HepG2 (cell line): ENCODE measurements around the gene CROCC. TPM values are rescaled to one million over a fixed set of nuclear protein-coding genes. Genes with fewer than 3 reads are reported as not detected.

Experiments used
- ATAC-seq: fragments of 200-7000 bp; cut with Tn5 transposase; 3 replicates; pipeline ENCODE4 v1.9.1; 2020; ENCODE audit warnings: mild to moderate bottlenecking, moderate library complexity
- BruUV-seq: library from RNA; stranded (reverse); fragments of 400-500 nt; replicated peaks from 2 replicates; lab custom pipeline; 2021; lab: Mats Ljungman, UMichigan
- CTCF ChIA-PET: fragments of 300-600 bp; formaldehyde crosslinking; extraction: SDS; loops from one replicate; lab custom pipeline; 2021; ENCODE audit warnings: low total read pairs, inconsistent platforms, low intra/inter-chr PET ratio; lab: Yijun Ruan, JAX
- POLR2A ChIA-PET: fragments of 350-600 bp; sonication (Branson Sonifier 250); formaldehyde crosslinking; loops from one replicate; lab custom pipeline; 2020; ENCODE audit warnings: antibody characterized with exemption, inconsistent platforms; lab: Yijun Ruan, JAX
- DNase-seq: peaks from one replicate; pipeline ENCODE4 v3.0.0-alpha.2; 2015; ENCODE audit warnings: low spot score
- FAIRE-seq: peaks from 3 replicates; lab custom pipeline; 2011; peaks lifted over from hg19 to GRCh38; lab: Jason Lieb, UNC
- H2AFZ ChIP-seq: one replicate; pipeline ENCODE4 v1.6.1; 2011; ENCODE audit warnings: low read length, inconsistent platforms
- H3K27ac ChIP-seq: fragments of 300-600 bp; 3 replicates; pipeline ENCODE4 v1.8.0; 2011; ENCODE audit warnings: mixed run types, mild to moderate bottlenecking, mixed read lengths, low read length, inconsistent platforms; ENCODE audit not compliant: insufficient read depth; ENCODE audit errors: extremely low read length
- H3K27me3 ChIP-seq, 2 experiments: fragments of 200-600 bp in 1 of 2; 2 replicates in 1 of 2; 3 replicates in 1 of 2; pipeline versions ENCODE4 v1.6.0 to v1.8.0; 2011; ENCODE audit warnings: low read length in 2 of 2, mild to moderate bottlenecking in 2 of 2, moderate library complexity in 2 of 2, inconsistent platforms in 1 of 2; ENCODE audit not compliant: insufficient read depth in 2 of 2, control insufficient read depth in 1 of 2
- H3K36me3 ChIP-seq, 2 experiments: fragments of 200-600 bp in 1 of 2; replicated peaks in 1 of 2; 2 replicates in 1 of 2; 3 replicates in 1 of 2; pipeline versions ENCODE4 v1.5.1 to v1.8.0; 2011; ENCODE audit warnings: low read length in 2 of 2, inconsistent platforms in 1 of 2; ENCODE audit not compliant: insufficient read depth in 2 of 2, control insufficient read depth in 1 of 2
- H3K4me1 ChIP-seq: 2 replicates; pipeline ENCODE4 v1.5.1; 2012; ENCODE audit warnings: low read length, inconsistent platforms; ENCODE audit not compliant: insufficient read depth
- H3K4me2 ChIP-seq: 2 replicates; pipeline ENCODE4 v1.6.0; 2011; ENCODE audit warnings: low read depth, low read length, inconsistent platforms
- H3K4me3 ChIP-seq, 3 experiments: fragments of 200-600 bp in 1 of 3; sonication (generic), shearing (Covaris generic) in 1 of 3; replicated peaks in 1 of 3; 2 replicates each; pipeline ENCODE4 v1.5.1; 2011 to 2016; ENCODE audit warnings: low read length in 3 of 3, inconsistent platforms in 2 of 3, low read depth in 2 of 3, mild to moderate bottlenecking in 2 of 3, control low read depth in 1 of 3, mixed read lengths in 1 of 3; ENCODE audit not compliant: insufficient read depth in 1 of 3
- H3K79me2 ChIP-seq: one replicate; pipeline ENCODE4 v1.6.1; 2011; ENCODE audit warnings: low read length, inconsistent platforms; ENCODE audit not compliant: insufficient read depth
- H3K9ac ChIP-seq: 2 replicates; pipeline ENCODE4 v1.6.0; 2011; ENCODE audit warnings: mild to moderate bottlenecking, low read depth, low read length, inconsistent platforms; ENCODE audit not compliant: insufficient read depth
- H3K9me3 ChIP-seq: 2 replicates; pipeline ENCODE4 v1.5.1; 2012; ENCODE audit warnings: mild to moderate bottlenecking, low read length
- H4K20me1 ChIP-seq: 2 replicates; pipeline ENCODE4 v1.6.0; 2011; ENCODE audit warnings: inconsistent platforms, mild to moderate bottlenecking, low read length, moderate library complexity; ENCODE audit not compliant: insufficient read depth
- ADNP ChIP-seq: sonication (generic); formaldehyde crosslinking; IDR thresholded peaks from 2 replicates; pipeline ENCODE4 v1.4.0; 2020; ENCODE audit warnings: missing genetic modification reagents
- ARNTL ChIP-seq: sonication (generic); formaldehyde crosslinking; IDR thresholded peaks from 2 replicates; pipeline ENCODE4 v1.4.0; 2020; ENCODE audit warnings: mild to moderate bottlenecking, missing genetic modification reagents
- ELF1 ChIP-seq: sonication (generic); formaldehyde crosslinking; IDR thresholded peaks from 2 replicates; pipeline ENCODE4 v1.4.0; 2020; ENCODE audit warnings: missing genetic modification reagents
- ELF4 ChIP-seq: sonication (generic); formaldehyde crosslinking; IDR thresholded peaks from 2 replicates; pipeline ENCODE4 v1.5.0; 2020; ENCODE audit warnings: missing genetic modification reagents, mild to moderate bottlenecking, moderate library complexity, borderline replicate concordance
- KLF15 ChIP-seq: sonication (generic); formaldehyde crosslinking; IDR thresholded peaks from 2 replicates; pipeline ENCODE4 v1.8.1; 2023; ENCODE audit warnings: borderline replicate concordance, mild to moderate bottlenecking, inconsistent platforms, missing genetic modification reagents, mixed read lengths
- MAFF ChIP-seq: IDR thresholded peaks from 2 replicates; pipeline ENCODE4 v1.6.1; 2011; ENCODE audit warnings: low read depth, low read length, improper control_type of control experiment
- MTA3 ChIP-seq: sonication (generic); formaldehyde crosslinking; IDR thresholded peaks from 2 replicates; pipeline ENCODE4 v1.4.0; 2020; ENCODE audit warnings: missing genetic modification reagents
- MXI1 ChIP-seq: IDR thresholded peaks from 3 replicates; pipeline ENCODE4 v1.6.1; 2012; ENCODE audit warnings: low read depth, low read length, inconsistent platforms, borderline replicate concordance
- ZFP37 ChIP-seq: sonication (generic); formaldehyde crosslinking; IDR thresholded peaks from 2 replicates; pipeline ENCODE4 v1.4.0; 2020; ENCODE audit warnings: missing genetic modification reagents, borderline replicate concordance
- ZGPAT ChIP-seq: IDR thresholded peaks from 2 replicates; pipeline ENCODE4 v1.6.1; 2016; ENCODE audit warnings: mild to moderate bottlenecking
- ZNF136 ChIP-seq: sonication (generic); formaldehyde crosslinking; IDR thresholded peaks from 2 replicates; pipeline ENCODE4 v1.8.1; 2022; ENCODE audit warnings: low read depth, mild to moderate bottlenecking, moderate library complexity, missing genetic modification reagents
- ZNF563 ChIP-seq: sonication (generic); formaldehyde crosslinking; IDR thresholded peaks from 2 replicates; pipeline ENCODE4 v1.8.0; 2022; ENCODE audit warnings: mild to moderate bottlenecking, moderate library complexity, missing genetic modification reagents
- ZNF569 ChIP-seq: sonication (generic); formaldehyde crosslinking; IDR thresholded peaks from 2 replicates; pipeline ENCODE4 v1.5.0; 2020; ENCODE audit warnings: mild to moderate bottlenecking, missing genetic modification reagents, moderate library complexity, borderline replicate concordance
- ZNF605 ChIP-seq: sonication (generic); formaldehyde crosslinking; IDR thresholded peaks from 2 replicates; pipeline ENCODE4 v1.8.0; 2022; ENCODE audit warnings: mild to moderate bottlenecking, missing genetic modification reagents
- ZNF674 ChIP-seq: sonication (generic); formaldehyde crosslinking; IDR thresholded peaks from 2 replicates; pipeline ENCODE4 v1.5.0; 2020; ENCODE audit warnings: low read depth, mild to moderate bottlenecking, missing genetic modification reagents
- WGBS: methylation state at CpG from one replicate; pipeline ENCODE4 v1.1.6; 2017; ENCODE audit warnings: low lambda C conversion rate; 5-methylcytosine and 5-hydroxymethylcytosine counted together
- in situ Hi-C: cut with HindIII; loops from 2 replicates; pipeline ENCODE4 v1.10.0; 2017; ENCODE audit warnings: low pct_unique_long_range_greater_than_20kb; ENCODE audit not compliant: extremely low pct_ligation_motif_present
- intact Hi-C: fragments of 100-400 bp; cut with micrococcal nuclease; formaldehyde crosslinking; loops from one replicate; pipeline ENCODE4 v1.10.0; 2022; ENCODE audit not compliant: unreplicated experiment
- polyA plus RNA-seq, 8 experiments: library from polyadenylated mRNA; depleted of rRNA in 3 of 8; stranded (reverse) in 7 of 8; unstranded in 1 of 8; fragments of >200 nt; fragmentation: Illumina TruSeq in 4 of 8; extraction: Trizol in 4 of 8; gene quantifications; 2 replicates each; pipeline versions ENCODE4 v1.2.1 to v1.2.3, GENCODE V29; 2011 to 2016; ENCODE audit warnings: low read depth in 4 of 8, missing spikeins in 1 of 8, mixed read lengths in 1 of 8; ENCODE audit not compliant: insufficient read depth in 1 of 8
- total RNA-seq, 5 experiments: library from RNA; depleted of rRNA; stranded (reverse); fragments of >200 nt; fragmentation: Illumina TruSeq; extraction: Trizol; gene quantifications; 2 replicates each; pipeline ENCODE4 v1.2.3, GENCODE V29; 2016; ENCODE audit warnings: low read depth in 1 of 5
- TF ChIP-seq, protein P1 (sequence below): sonication (generic); formaldehyde crosslinking; IDR thresholded peaks from 2 replicates; pipeline ENCODE4 v1.5.0; 2020; ENCODE audit warnings: missing genetic modification reagents
- TF ChIP-seq, protein P2 (sequence below): sonication (generic); formaldehyde crosslinking; IDR thresholded peaks from 2 replicates; pipeline ENCODE4 v1.4.0; 2020; ENCODE audit warnings: missing genetic modification reagents

Gene CROCC
- total and polyA plus RNA-seq, 2 of the 13 experiments (the other 11 are each of a cell fraction or from before 2014, with no cell fraction given), result 7.8 to 15.5 TPM

DNA sequence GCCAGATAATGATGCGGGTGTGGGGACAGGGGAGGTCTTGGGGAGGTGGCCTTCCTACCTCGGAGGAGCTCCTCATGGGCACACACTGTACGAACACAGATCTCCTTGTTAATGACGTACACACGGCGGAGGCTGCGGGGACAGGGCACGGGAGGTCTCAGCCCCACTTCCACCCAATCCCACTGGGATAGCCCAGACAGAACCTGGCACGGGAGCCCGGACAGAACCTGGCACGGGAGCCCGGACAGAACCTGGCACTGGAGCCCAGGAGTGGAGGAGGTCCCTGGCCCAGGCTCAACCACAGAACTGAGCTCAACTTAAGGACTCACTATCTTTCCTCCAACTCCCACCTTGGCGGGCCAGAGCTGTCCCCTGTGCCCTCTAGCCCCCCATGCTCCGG is 53.5 kb downstream of the CROCC start:
- FAIRE-seq, result no peak
- intact Hi-C loops, result no loop called here
- 79% methylated on average over 5 of the region's 14 CpGs for WGBS
- H4K20me1 ChIP-seq, result no peaks in the 10 kb centered on the region; the same call in 1 of the 2 replicates
- no peak for DNase-seq
- H3K27ac ChIP-seq, result no peak overlapping the region
- in situ Hi-C loops, result no loop called here
- H2AFZ ChIP-seq, result no peak overlapping the region
- H3K27me3 ChIP-seq, result peaks cover 6 to 22% of the 10 kb centered on the region in 2 experiments
- H3K79me2 ChIP-seq, result no peaks in the 10 kb centered on the region
- peaks cover 16% of the 10 kb centered on the region; the same call in 1 of the 2 replicates for H3K4me1 ChIP-seq
- BruUV-seq, result no TSS peak
- H3K9me3 ChIP-seq, result no peaks in the 10 kb centered on the region
- H3K4me2 ChIP-seq, result no peak overlapping the region
- H3K9ac ChIP-seq, result no peak overlapping the region
- H3K36me3 ChIP-seq, result no peaks in the 10 kb centered on the region
- no peak for ATAC-seq
- TF ChIP-seq ZNF605 (CRISPR knock-in tag), result no peak
- TF ChIP-seq, all 625 proteins: peak for 0
- POLR2A ChIA-PET, result no interaction called here
- CTCF ChIA-PET, result no interaction called here
- no peak overlapping the region for H3K4me3 ChIP-seq

- no peak overlapping the region for H3K9ac ChIP-seq
- H4K20me1 ChIP-seq, result no peaks in the 10 kb centered on the region
- in situ Hi-C loops (no loop called here), intact Hi-C loops (no loop called here)
- H3K4me3 ChIP-seq, result no peak overlapping the region
- FAIRE-seq, result no peak
- DNase-seq, result no peak
- no peaks in the 10 kb centered on the region for H3K9me3 ChIP-seq
- ChIA-PET POLR2A (no interaction called here), CTCF (no interaction called here)
- no peaks in the 10 kb centered on the region for H3K79me2 ChIP-seq
- no TSS peak for BruUV-seq
- WGBS, result 37% methylated on average over 9 of the region's 14 CpGs
- H3K4me2 ChIP-seq, result no peak overlapping the region
- H3K36me3 ChIP-seq, result no peaks in the 10 kb centered on the region
- H3K27ac ChIP-seq, result no peak overlapping the region
- H2AFZ ChIP-seq, result no peak overlapping the region
- no peak for ATAC-seq
- peaks cover 6 to 25% of the 10 kb centered on the region in 2 experiments for H3K27me3 ChIP-seq
- peaks cover 18% of the 10 kb centered on the region; the same call in 1 of the 2 replicates for H3K4me1 ChIP-seq
- TF ChIP-seq, protein P1, sequence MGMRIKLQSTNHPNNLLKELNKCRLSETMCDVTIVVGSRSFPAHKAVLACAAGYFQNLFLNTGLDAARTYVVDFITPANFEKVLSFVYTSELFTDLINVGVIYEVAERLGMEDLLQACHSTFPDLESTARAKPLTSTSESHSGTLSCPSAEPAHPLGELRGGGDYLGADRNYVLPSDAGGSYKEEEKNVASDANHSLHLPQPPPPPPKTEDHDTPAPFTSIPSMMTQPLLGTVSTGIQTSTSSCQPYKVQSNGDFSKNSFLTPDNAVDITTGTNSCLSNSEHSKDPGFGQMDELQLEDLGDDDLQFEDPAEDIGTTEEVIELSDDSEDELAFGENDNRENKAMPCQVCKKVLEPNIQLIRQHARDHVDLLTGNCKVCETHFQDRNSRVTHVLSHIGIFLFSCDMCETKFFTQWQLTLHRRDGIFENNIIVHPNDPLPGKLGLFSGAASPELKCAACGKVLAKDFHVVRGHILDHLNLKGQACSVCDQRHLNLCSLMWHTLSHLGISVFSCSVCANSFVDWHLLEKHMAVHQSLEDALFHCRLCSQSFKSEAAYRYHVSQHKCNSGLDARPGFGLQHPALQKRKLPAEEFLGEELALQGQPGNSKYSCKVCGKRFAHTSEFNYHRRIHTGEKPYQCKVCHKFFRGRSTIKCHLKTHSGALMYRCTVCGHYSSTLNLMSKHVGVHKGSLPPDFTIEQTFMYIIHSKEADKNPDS (CRISPR knock-in tag), result no peak
- TF ChIP-seq ZGPAT (CRISPR knock-in tag), result no peak
- TF ChIP-seq MTA3 (CRISPR knock-in tag), result no peak
- no peak for TF ChIP-seq ZNF569 (CRISPR knock-in tag)
- TF ChIP-seq MXI1, result no peak
- TF ChIP-seq ZNF136 (CRISPR knock-in tag), result no peak
- no peak for TF ChIP-seq ZFP37 (CRISPR knock-in tag)
- no peak for TF ChIP-seq ELF1
- TF ChIP-seq ARNTL (CRISPR knock-in tag), result no peak
- TF ChIP-seq ZNF563, result no peak
- TF ChIP-seq ELF4 (CRISPR knock-in tag), result no peak
- no peak for TF ChIP-seq MAFF
- TF ChIP-seq, protein P2, sequence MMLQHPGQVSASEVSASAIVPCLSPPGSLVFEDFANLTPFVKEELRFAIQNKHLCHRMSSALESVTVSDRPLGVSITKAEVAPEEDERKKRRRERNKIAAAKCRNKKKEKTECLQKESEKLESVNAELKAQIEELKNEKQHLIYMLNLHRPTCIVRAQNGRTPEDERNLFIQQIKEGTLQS, result no peak
- TF ChIP-seq ADNP, result no peak
- no peak for TF ChIP-seq ZNF674 (CRISPR knock-in tag)
- TF ChIP-seq KLF15 (CRISPR knock-in tag), result no peak
Observed at GRCh38 chr1:16975838-16976237, 54.1 kb downstream of the CROCC start.
